Measurements from ENCODE around the gene CDKAL1.

GRCh38 chr6:21273451-21273850 is 739.2 kb downstream of the CDKAL1 start:
- TF ChIP-seq FOXA1 (IDR thresholded peaks at IDR 0.05) = no peak
- TF ChIP-seq TARDBP (IDR thresholded peaks at IDR 0.05) = no peak
- TF ChIP-seq SP1 (IDR thresholded peaks at IDR 0.05) = no peak
- TF ChIP-seq FOXM1 (IDR thresholded peaks at IDR 0.05; ENCODE audit: borderline replicate concordance) = no peak
- TF ChIP-seq ELF4 (IDR thresholded peaks at IDR 0.05) = no peak
- no peak for TF ChIP-seq ZNF384 (IDR thresholded peaks at IDR 0.05)
